SIG-M5 (cell line): ENCODE data around the gene C9orf57.
"Not testable (repeated sequence)": the region's sequence is repeated elsewhere in the genome, so short reads cannot be mapped to it uniquely, and the experiment has no call there.

Source experiments
- DNase-seq: peaks from one replicate; lab custom pipeline; 2025; lab: John Stamatoyannopoulos, UW

The C9orf57 gene

GRCh38 chr9:72060513-72060912 is at the start of gene C9orf57:
C9orf57 (minus strand) TSS chr9:72060613; CDS start chr9:72059331, 1,282 bp downstream.
- DNase-seq, result no peak

- no peak for DNase-seq
These were observed 42.1 kb upstream of the C9orf57 start for GRCh38 chr9:72102520-72102919.

GRCh38 chr9:72095520-72095919 is 35.1 kb upstream of the C9orf57 start:
- not testable (repeated sequence) for DNase-seq

GRCh38 chr9:72092820-72093219 is 32.4 kb upstream of the C9orf57 start:
- DNase-seq, result no peak

DNA sequence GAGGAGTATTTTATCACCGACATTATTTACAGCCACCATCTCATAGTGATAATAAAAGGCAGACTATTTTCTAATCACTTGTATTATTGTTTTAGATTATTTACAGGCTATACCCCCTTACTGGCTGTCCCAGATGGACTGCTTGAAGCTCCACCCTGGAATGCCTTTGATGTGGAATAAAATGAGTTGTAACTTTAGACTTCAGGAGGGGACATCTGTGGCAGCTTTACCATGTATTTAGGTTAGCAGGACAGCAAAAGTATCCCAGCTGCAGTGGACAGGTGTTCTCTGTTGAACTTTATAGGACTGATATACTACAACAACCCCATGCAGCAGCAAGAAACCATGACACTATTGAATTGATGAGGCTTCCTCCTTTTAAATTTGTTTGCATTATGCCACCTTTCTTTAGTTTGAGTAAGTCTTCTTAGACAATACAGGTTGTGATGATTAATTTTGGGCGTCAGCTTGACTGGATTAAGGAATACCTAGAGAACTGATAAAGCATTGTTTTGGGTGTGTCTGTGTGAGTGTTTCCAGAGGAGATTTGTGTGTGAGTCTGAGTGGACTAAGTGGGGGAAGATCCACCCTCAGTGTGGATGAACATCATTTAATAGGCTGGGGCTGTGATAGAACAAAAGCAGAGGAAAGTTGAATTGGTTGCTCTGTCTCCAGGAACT is 29.2 kb upstream of the C9orf57 start:
- DNase-seq, result no peak

- DNase-seq, result no peak
These were observed 22.1 kb upstream of the C9orf57 start for GRCh38 chr9:72082536-72082935.

GRCh38 chr9:72074666-72075065 is 14.3 kb upstream of the C9orf57 start:
- not testable (repeated sequence) for DNase-seq

DNA sequence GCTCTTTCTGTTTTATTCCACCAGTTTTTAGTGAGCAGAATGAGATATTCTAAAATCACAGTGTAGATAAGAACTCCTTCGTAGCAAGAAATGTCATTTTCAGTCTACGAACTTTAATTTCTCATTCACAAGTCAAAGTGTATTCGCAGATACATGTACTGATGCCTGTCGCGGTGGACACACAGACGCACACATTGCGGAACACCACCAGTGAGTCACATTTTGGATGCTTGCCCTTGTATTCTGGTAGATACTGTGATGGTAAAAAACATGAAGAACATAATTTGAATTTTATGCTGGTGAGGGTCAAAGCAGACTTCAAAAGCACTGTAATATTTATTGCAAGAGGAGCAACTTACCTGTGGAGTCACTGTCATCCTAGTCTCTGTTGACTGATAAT is 4.7 kb upstream of the C9orf57 start:
- DNase-seq, result no peak

DNA sequence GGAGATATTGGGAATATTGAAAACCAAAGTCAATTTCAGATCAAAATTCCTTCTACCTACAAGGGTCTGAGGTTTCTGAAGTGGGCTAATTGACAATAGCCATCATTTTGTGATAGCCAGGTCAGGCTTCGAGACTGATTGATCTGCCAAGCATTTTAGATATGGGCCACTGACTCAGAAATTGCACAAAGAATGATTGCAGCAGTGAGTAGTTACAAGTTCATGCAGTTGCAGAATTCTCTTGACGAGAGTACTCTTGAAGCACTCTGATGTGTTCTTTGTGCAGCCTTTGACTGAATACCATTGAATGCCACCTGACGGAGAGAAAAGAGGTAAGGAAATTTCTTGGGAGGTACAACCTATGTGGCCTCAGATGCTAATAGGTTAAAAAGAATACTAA is 8.3 kb downstream of the C9orf57 start:
- DNase-seq, result no peak

DNA sequence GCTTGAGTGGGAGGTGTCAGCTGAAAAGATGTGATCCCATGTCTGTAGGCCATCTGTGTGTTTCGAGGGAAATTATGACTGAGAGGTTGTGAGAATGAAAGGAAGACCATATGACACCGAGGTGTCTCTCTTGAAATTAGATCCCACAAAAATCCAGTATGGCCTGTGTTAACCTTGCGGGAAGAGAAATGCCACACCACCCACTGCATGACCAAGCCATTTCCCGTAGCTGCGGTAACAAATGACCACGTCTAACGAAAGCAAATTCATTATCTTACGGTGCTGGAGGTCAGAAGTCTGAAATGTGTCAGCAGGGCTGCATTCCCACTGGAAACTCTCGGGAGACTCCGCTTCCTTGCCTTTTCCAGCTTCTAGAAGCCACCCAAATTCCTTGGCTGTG is 11.6 kb downstream of the C9orf57 start:
- DNase-seq, result no peak

GRCh38 chr9:72046630-72047456 is 13.6 kb downstream of the C9orf57 start:
- DNase-seq, result no peak

DNA sequence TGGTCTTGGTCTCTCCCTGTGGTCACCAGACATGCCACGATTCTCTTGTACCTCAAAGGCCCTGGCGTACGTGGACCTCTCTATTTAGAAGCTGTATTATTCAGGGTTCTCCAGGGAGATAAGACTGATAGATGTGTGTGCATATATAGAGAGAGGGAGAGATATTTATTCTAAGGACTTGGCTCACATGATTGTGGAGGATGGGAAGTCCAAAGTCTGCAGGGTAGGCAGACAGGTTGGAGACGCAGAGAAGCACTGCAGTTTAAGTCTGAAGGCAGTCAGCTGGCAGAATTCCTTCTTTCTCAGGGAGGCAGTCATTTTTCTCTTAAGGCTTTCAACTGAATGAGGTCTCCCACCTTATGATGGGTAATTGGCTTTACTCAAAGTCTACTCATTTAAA is 16.3 kb downstream of the C9orf57 start:
- no peak for DNase-seq

GRCh38 chr9:72043576-72043975 is 16.8 kb downstream of the C9orf57 start:
- no peak for DNase-seq

DNA sequence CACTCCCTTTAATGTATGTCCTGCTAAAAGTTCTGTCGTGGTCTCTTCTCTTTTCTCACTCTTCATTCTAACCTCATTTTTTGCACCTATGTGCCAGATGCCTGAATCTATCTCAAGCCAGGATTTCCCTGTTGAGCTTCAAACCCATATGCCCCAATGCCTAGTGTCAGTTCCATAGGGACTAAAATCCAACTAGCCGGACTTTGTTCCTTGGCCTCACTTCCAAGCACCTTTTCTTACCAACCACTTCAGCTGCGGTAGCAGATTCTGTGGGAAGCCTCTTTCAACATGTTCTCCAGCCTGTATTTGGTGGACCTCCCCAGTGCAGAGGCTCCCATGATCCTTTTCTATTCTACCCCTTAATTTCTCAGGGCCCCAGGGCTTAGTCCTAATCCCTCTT is 17.5 kb downstream of the C9orf57 start:
- no peak for DNase-seq

DNA sequence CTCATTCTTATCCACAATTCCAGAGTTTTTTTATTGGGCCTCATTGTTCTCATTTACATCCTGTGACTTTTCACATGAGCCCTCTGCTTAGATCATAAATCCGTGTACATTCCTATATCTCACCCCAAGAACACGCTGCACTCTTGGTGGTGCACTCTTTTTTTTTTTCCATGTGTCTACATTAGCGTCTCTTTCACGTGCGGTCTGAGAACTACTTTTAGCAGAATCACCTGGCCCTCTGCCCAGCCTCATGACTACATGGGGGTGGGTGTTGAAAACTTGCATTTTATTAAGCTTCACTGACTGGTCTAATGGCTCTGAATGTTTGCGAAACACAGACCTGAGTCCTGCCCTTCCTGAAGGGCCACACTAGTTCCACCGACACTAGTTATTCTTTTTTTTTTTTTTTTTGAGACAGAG is 18.6 kb downstream of the C9orf57 start:
- DNase-seq, result no peak

DNA sequence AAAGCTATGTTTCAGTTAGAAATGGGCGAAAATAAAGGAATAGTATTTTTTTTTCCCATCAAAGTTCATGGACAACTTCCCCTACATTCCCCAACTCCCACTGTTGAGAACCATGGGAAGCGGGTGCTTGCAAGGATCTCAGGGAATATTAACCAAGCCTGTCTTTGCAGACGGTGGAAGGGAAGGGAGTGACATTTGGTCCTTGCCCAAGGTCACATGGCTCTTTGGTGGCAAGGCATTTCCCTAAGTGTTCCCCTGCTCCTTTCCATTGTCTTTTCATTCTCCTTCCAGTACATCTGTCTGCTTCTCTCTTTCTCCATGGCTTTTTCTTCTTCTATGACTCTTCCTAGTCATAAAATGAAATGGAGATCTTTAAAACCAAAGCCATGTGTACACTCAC is 19.0 kb downstream of the C9orf57 start:
- no peak for DNase-seq

DNA sequence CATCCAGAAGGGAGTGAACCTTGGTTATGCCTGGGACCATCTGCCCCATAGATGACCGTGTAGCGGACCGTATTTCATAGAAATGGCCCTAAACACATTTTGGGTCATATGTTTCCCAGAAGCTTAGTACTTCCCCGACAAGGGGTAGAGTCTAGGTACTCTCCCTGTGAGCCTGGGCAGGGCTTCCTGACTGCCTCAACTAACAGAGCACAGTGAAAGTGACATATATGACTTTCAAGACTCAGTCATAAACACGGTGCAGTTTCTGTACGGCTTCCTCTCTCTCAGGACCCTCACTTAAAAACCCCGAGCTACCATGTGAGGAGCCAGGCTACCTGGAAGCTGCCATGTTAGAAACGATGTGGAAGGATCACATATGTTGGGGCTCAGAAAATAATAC is 20.9 kb downstream of the C9orf57 start:
- no peak for DNase-seq

GRCh38 chr9:72038890-72039410 is 21.5 kb downstream of the C9orf57 start:
- no peak for DNase-seq

DNA sequence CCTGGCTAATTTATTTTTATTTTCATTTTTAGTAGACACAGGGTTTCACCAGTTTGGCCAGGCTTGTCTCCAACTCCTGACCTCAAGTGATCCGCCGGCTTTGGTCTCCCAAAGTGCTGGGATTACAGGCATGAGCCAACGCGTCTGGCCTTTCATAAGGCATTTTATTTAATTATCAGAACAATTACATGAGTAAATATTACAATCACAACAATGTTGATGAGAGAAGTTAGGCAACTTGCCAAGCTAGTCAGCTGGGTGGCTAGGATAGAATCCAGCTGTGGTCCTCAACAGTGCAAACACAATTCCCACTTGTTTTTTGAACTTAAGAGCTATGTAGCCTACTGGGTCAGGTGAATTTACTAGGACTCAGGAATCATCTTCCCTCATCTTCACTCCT is 22.0 kb downstream of the C9orf57 start:
- no peak for DNase-seq

- DNase-seq, result no peak
These were observed 22.8 kb downstream of the C9orf57 start for GRCh38 chr9:72037571-72037970.

DNA sequence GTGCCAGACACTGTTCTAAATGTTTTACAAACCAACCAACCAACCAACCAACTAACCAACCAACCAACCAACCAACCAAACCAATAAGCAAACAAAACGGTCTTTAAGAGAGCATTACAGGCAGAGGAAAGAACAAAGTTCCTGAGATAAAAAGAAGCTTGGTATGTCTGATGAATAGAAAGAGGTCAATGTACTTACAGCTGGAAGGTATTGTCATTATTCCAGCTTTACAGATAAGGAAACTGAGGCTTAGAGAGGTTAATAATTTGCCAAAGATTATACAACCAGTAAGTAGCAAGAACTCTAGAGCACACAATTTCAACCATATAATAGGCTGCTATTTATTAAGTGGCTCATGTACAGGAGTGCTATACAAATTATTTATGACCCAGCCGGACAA is 29.6 kb downstream of the C9orf57 start:
- no peak for DNase-seq

DNA sequence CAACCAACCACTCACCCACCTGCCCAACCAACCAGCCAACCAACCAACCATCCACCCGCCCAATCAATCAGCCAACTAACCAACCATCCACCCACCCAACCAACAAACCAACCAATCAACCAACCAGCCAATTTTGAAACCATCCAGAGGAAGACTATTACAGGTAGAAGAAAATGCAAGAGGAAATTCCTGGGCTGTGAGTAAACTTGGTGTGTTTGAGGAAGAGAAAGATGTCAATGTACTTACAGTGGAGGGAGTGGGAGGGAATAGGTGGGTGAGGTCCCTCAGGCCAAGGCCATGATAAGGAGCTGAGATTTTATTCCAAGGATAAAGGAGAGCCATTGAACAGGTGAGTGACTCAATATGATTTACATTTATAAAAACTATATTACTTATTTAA is 30.4 kb downstream of the C9orf57 start:
- DNase-seq, result no peak

GRCh38 chr9:72025906-72026305 is 34.5 kb downstream of the C9orf57 start:
- no peak for DNase-seq
